HepG2 (cell line): ENCODE data around the gene PDE4D.

Experiments
- ARNTL ChIP-seq: sonication (generic); formaldehyde crosslinking; IDR thresholded peaks from 2 replicates; pipeline ENCODE4 v1.4.0; 2020; ENCODE audit warnings: mild to moderate bottlenecking, missing genetic modification reagents
- ATF4 ChIP-seq, 2 experiments: fragments of 450-650 bp in 1 of 2; sonication (generic) in 1 of 2; formaldehyde crosslinking; IDR thresholded peaks; 2 replicates each; pipeline versions ENCODE4 v1.5.0 to v1.8.0; 2020 to 2022; ENCODE audit warnings: mild to moderate bottlenecking in 1 of 2, missing genetic modification reagents in 1 of 2
- CEBPB ChIP-seq: IDR thresholded peaks from 2 replicates; pipeline ENCODE4 v1.6.1; 2011; ENCODE audit warnings: low read depth, low read length, improper control_type of control experiment, borderline replicate concordance
- ETS1 ChIP-seq: sonication (generic); formaldehyde crosslinking; IDR thresholded peaks from 2 replicates; pipeline ENCODE4 v1.4.0; 2020; ENCODE audit warnings: missing genetic modification reagents
- RFX5 ChIP-seq: IDR thresholded peaks from 2 replicates; pipeline ENCODE4 v1.6.1; 2011; ENCODE audit warnings: low read depth, low read length, improper control_type of control experiment
- TF ChIP-seq, protein P1 (sequence below): sonication (generic); formaldehyde crosslinking; IDR thresholded peaks from 2 replicates; pipeline ENCODE4 v1.5.0; 2020; ENCODE audit warnings: mild to moderate bottlenecking, missing genetic modification reagents, moderate library complexity
- TF ChIP-seq, protein P2 (sequence below): sonication (generic); formaldehyde crosslinking; IDR thresholded peaks from 2 replicates; pipeline ENCODE4 v1.4.0; 2020; ENCODE audit warnings: mild to moderate bottlenecking, low read depth, missing genetic modification reagents

DNA sequence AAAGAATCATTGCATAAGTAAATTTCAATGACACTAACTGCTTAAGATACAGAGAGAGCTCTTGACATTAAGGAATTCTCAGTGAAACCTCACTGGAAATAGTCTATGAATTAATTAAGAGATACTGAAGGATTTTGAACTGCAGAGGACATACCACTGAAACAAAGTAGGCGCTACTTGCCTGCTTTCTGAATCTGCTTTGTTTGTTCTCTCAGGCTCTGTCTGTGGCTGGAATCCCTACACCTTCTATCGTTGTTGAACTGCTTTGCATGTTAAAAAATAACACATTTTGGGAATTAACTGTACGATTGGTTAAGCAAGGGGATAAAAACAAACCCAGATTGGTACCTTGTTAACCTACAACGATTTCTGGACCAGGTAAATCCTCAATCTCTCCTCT, 435.2 kb downstream of the PDE4D start:
- TF ChIP-seq ATF4 (CRISPR knock-in tag; IDR thresholded peaks at IDR 0.05) = no peak
- TF ChIP-seq, protein P1, sequence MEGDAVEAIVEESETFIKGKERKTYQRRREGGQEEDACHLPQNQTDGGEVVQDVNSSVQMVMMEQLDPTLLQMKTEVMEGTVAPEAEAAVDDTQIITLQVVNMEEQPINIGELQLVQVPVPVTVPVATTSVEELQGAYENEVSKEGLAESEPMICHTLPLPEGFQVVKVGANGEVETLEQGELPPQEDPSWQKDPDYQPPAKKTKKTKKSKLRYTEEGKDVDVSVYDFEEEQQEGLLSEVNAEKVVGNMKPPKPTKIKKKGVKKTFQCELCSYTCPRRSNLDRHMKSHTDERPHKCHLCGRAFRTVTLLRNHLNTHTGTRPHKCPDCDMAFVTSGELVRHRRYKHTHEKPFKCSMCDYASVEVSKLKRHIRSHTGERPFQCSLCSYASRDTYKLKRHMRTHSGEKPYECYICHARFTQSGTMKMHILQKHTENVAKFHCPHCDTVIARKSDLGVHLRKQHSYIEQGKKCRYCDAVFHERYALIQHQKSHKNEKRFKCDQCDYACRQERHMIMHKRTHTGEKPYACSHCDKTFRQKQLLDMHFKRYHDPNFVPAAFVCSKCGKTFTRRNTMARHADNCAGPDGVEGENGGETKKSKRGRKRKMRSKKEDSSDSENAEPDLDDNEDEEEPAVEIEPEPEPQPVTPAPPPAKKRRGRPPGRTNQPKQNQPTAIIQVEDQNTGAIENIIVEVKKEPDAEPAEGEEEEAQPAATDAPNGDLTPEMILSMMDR (CRISPR knock-in tag) = no peak
- TF ChIP-seq, protein P2, sequence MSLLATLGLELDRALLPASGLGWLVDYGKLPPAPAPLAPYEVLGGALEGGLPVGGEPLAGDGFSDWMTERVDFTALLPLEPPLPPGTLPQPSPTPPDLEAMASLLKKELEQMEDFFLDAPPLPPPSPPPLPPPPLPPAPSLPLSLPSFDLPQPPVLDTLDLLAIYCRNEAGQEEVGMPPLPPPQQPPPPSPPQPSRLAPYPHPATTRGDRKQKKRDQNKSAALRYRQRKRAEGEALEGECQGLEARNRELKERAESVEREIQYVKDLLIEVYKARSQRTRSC (CRISPR knock-in tag) = no peak
- no peak for TF ChIP-seq ARNTL (CRISPR knock-in tag)
- no peak for TF ChIP-seq RFX5
- no peak for TF ChIP-seq ETS1
- no peak for TF ChIP-seq CEBPB
